ENCODE results near the gene CROCC.
A peak's percentile ranks its signal among the peaks of the same experiment; 100 is the strongest.
"Not testable (repeated sequence)": the region's sequence is repeated elsewhere in the genome, so short reads cannot be mapped to it uniquely, and the experiment has no call there.

The CROCC gene

DNA sequence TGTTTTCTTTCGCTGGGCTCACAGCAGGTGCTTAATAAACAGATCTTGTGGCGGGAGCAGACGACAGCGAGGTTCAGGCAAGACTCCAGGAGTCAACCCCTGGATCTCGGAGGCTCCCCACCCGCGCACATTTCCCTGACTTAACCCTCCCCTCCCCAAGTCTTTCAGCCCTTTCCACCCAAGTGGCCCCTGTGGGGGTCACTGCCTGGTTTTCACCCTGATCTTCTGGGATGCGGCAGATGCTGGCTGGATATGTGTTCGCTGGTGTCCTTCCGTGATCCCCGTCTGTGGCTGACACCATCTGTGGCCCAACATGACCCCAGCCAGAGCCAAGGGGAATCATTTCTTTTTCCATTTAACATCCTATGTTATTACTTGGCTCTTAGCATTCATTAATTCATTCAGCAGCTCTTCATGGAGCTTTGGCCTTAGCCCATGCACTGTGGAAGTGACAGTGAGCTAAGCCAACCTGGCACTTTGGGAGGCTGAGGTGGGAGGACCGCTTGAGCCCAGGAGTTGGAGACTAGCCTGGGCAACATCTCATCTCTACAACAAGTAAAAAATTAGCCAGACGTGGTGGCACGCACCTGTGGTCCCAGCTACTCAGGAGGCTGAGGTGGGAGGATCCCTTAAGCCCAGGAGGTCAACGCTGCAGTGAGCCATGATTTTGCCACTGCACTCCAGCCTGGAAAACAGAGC lies 6.7 kb upstream of the CROCC start:
- ATAC-seq, DNase-seq: not testable (repeated sequence)

DNA sequence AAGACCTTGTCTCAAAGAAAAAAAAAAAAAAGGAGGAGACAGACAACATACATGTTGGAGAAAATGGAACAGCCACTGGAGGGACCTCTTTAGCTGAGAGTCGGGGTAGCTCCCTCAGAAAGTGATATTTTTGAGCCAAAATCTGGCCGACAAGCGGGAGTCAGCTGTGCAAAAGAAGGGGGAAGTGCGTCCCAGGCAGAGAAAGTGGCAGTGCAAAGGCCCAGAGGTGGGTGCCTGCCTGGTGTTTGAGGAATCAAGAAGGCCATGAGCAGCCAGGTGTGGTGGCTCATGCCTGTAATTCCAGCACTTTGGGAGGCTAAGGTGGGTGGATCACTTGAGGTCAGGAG lies 6.1 kb upstream of the CROCC start:
- ATAC-seq (no peak), DNase-seq (no peak)

DNA sequence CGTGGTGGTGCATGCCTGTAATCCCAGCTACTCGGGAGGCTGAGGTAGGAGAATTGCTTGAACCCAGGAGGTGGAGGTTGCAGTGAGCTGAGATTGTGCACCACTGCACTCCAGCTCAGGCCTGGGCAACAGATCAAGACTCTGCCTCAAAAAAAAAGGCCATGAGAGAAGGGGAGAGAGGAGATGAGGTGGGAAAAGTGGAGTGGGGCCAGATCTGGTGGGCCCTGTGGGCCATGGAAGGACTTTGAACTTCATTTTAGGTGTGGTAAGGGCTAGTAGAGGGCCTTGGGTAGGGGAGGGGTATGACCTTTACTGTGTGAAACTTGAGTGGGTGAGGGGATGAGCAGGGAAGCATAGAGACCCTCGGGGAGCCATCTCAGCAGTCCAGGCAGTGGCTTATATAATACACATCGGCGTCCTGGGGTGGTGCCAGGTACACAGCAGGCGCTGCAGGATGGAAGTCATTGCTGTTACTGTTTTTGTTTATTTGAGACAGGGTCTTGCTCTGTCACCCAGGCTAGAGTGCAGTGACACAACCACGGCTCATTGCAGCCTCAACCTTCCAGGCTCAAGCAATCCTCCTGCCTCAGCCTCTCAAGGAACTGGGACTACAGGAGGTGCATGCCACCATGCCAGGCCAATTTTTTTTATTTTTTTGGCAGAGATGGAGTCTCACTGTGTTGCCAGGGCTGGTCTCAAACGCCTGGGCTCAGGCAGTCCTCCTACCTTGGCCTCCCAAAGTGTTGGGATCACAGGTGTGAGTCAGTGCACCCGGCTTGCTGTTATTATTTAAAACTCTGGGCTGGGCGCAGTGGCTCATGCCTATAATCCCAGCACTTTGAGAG lies 5.5 kb upstream of the CROCC start:
- DNase-seq, ATAC-seq: not testable (repeated sequence)

DNA sequence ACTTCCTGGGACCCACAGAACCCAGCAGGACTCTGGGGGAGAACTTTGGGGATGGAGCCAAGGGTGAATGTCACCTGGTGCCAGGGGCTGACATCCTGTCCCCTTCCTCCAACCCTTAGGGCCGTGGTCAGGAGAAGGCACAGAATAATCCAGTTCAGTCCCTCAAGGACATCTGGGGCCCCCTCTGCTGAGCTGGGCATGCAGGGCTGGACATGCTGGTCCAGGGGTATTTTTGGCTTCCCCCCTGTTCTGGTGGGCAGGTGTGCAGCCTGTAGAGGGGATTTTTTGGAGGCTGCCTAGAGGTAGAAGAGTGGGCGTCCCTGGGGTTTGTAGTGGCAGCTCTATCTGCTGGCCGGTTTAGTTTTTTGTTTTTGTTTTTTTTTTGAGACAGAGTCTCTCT lies 3.4 kb upstream of the CROCC start:
- DNase-seq, result no peak
- no peak for ATAC-seq

DNA sequence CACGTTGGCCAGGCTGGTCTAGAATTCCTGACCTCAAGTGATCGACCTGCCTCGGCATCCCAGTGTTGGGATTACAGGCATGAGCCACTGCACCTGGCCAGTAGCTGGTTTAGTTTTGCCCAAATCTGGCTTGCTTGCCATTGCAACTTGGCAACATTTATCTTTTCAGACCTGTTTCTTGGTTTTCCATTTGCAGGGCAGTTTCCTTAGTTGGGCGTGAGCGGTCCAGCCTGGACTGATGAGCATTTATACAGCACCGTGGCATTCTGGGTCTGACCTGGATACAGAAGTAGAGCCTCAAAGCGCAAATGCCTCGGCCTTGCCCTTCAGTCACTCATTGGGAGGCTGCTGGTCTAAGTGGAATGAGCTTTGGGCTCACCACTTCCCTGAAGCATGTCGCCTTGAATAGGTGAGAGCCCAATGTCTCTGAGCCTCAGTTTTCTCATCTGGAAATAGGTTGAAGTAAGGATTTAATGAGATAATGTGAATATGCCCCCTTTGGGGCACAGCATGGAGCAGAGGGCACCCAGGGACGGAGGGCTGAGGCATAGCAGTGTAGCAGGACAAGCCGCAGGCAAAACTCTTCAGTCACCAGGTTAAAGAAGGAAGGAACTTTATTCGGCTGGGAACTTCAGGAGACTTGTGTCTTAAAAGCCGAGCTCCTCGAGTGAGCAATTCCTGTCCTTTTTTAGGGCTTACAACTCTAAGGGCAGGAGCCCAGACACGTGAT lies 2.6 kb upstream of the CROCC start:
- DNase-seq, ATAC-seq: not testable (repeated sequence)

DNA sequence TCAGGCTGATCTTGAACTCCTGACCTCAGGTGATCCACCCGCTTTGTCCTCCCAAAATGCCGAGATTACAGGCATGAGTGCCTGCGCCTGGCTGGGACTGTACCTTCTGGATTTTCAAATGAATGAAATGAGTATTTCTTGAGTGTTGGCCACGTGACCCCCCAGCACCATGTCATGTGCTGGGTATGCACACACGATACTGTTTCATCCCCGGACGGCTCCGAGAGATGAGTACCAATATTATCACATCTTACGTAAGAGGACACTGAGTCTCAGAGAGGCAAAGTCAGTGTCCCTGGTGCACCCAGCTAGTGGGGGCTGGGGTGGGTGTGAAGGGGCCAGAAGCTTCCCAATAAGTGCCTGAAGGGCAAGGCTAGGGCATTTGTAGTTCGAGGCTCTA lies 780 bp upstream of the CROCC start:
- ATAC-seq (no peak), DNase-seq (no peak)

DNA sequence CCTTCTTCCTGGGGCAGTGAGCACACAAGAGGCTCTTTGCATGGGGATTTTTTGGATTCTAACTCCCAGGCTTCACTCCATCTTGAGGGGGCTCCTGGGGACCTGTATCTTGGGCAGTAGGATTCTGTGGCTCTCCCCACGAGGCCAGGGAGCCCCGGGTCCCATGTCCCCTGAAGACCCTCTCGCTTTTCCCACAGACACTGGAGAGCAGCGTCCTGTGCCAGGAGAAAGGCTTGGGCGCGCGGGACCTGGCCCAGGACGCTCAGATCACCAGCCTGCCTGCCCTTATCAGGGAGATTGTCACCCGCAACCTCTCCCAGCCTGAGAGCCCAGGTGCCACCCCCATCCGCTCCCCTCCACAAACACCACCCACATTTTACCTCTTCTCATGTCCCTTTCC lies 735 bp downstream of the CROCC start:
- DNase-seq, result no peak
- no peak for ATAC-seq

DNA sequence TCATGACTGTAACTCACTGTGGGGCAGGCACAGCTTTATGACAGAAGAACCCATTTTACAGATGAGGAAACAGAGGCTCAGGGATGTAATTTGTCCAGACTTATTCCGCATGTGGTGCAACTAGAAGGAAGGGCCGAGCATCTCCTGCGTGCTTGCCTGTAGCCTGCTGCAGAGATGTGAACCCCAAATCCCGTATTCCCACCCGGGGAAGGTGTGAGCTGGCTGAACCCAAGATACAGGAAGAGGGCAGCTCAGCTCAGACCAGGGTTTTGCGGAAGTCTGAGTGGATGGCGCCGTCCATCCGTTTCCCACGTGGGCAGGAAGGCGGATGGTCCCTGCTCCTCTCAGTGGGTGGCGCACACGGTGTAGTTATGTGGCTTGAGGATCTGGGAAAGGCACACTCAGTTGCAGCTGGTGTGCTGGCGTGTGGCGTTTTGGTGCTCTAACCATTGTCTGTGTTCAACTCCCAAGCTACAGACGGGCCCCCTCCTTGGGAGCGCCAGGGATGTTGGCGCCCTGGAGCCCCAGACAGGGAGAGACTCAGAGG lies 1.2 kb downstream of the CROCC start:
- ATAC-seq, result no peak
- no peak for DNase-seq

DNA sequence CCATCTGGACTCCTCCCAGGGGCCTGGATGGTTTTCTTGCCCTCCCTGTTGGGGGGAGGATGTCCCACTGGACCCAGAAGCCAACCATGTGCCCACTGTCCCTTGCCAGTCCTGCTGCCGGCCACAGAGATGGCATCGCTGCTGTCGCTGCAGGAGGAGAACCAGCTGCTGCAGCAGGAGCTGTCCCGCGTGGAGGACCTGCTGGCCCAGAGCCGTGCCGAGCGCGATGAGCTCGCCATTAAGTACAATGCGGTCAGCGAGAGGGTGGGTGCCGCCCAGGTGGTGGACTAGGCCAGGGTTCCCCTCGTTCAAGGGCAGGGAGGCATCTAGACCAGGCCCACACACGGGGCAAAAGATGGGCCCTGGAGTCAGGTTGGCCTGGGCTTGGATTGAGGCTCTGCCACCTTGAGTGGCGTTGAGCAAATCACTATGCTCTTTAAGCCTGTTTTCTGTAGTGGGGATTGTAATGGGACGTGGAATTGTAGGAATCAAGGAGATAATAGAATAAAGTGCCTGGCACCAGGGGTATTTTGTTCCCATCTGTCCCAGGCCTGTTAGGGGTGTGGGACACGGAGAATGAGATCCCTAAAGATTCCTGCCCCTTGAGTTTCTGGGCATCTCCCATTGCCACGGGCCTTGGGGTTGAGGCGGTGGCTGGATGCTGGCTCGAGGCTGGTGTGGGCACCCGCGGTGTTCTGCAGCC lies 2.6 kb downstream of the CROCC start:
- DNase-seq, result no peak
- no peak for ATAC-seq

DNA sequence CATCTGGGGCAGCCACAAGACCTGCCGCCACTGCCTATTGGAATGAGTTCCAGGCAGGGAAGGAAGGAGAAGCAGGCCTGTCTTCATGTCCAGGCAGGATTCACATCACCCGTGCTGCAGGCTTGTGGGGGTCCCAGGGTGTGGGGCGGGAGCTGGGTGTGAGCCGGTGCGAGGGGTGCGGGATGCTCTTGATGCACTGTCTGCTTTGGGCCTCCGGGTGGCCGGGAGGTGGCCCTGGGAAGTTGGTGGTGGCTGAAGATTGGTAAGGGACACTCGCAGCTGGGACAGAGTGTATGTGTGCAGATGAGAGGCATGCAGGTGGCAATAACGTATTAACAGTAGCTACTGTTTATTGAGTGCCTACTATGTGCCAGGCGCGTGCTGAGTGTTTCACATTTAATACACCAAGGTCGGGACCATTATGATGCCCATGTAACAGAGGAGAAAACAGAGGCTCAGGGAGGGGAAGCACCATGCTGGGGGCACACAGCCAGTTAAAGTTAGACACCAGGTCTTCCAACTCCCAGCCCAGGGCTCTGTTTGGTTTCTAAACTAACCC lies 3.3 kb downstream of the CROCC start:
- ATAC-seq (no peak), DNase-seq (no peak)

DNA sequence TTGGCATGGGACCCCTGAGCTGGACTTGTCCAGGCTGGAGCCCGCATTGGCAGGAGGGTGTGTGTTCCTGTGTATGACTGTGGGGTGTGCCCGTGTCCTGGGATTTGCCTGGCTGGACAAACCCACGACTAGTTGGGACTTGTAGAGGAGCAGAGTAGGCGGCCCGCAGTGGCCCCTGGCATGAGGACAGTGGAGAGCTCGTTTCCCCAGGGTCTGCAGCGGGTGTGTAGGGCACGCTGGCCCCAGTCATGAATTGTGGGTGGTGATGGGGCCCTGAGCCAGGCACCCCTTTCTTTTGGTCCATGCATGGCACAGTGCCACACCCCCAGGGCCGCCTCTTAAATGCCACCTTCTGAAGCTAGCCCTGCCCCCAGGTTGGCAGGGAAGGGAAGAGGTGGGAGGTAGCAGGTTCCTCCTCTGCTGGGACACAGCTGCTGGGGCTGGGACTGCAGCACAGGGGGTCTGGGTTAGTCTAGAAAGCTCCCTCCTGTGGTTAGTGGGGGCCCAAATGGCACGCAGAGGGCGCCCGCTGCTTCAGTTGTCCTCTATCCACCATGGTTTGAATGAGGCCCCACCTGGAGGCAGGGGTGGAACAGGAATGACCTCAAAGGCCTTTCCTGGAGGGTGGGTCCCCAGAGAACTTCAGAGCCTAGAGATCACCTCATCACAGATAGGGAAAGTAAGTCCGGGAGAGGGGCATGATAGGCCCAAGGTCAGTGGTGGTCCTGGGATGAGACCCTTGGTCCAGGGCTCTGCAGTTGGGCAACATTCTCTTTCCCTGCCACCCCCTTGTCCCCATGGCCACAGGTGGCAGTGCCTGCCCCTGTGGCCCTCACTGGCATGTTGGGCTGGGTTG lies 4.1 kb downstream of the CROCC start:
- ATAC-seq, result no peak
- no peak for DNase-seq

DNA sequence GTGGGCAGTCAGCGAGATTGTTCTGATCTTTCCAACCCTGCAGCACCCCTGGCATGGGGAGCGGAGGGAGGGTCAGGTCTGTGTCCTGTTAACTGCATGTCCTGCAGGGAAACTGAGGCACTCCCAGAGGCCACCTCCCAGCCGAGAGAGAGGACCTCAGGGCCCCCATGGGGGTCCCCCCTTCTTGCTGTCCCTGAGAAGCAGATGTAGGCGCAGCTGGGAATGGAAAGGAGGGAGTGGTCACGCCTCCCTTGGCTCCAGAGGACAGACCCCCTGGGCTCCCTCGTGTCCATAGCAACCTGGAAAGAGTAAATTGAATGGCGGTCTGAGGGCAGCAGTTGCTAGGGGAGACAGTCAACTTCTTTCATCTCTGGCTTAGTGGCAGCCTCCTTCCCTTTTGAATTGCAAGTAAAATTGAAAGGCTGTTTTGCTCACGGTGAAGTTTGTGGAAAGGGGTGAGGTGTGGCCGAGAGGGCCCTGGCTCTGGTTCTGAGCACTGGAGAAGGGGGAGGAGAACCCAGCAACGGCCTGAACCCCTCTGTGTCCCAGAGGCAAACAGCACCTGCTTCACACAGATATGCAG lies 4.9 kb downstream of the CROCC start:
- ATAC-seq (no peak), DNase-seq (no peak)

DNA sequence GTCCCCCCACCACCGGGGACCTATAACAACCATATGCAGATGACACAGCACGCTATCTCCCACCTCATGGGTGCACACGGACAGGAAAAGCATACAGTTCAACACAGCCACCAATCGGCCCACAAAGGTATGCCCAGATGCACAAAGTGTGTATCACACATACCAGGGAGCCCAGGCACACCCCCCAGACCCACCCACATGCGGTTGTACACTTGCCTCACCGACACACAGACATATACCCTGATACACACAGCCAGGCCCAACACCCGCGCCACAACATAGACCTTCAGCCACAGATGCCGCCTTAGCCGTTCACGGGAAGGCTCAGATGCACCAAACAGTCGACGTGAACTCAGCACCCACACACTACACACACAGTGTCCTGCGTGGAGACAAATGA lies 5.5 kb downstream of the CROCC start:
- no peak for DNase-seq
- ATAC-seq, result no peak

DNA sequence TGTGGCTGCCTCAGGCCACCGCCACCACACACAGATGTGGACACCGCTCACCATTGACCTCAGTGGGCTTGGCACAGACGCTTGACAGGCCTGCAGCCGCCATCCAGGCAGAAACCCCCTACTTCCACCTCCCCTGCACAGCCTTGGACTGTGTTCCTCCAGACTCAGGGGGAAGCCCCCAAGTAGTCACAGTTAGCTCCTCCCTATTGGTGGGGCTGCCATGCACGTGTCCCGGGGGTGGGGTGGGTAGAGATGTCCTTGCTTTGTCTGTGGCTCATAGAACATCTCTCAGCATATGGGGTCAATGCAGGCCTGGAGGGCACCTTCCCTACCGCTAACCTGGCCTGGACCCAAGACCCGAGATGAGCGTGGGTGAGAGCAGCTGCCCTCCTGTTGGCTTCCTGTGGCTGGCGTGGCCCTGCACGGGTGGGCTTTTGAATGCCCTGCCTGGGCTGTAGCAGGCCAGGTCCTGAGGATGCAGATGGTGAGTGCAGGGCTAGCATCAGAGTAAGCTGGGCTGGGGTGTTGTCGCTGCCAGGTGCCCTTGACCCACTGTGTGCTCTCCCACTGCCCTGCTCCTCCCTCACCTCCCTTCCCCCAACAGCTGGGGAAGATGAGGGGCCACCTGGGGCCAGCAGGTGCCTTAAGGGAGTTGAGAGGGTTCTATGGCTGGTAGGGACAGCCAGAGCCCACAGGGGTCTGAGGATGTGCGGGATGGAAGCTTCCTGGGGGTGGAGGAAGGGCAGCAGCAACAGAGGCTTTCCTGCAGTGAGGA lies 6.2 kb downstream of the CROCC start:
- no peak for DNase-seq
- ATAC-seq, result peak; percentile 52

DNA sequence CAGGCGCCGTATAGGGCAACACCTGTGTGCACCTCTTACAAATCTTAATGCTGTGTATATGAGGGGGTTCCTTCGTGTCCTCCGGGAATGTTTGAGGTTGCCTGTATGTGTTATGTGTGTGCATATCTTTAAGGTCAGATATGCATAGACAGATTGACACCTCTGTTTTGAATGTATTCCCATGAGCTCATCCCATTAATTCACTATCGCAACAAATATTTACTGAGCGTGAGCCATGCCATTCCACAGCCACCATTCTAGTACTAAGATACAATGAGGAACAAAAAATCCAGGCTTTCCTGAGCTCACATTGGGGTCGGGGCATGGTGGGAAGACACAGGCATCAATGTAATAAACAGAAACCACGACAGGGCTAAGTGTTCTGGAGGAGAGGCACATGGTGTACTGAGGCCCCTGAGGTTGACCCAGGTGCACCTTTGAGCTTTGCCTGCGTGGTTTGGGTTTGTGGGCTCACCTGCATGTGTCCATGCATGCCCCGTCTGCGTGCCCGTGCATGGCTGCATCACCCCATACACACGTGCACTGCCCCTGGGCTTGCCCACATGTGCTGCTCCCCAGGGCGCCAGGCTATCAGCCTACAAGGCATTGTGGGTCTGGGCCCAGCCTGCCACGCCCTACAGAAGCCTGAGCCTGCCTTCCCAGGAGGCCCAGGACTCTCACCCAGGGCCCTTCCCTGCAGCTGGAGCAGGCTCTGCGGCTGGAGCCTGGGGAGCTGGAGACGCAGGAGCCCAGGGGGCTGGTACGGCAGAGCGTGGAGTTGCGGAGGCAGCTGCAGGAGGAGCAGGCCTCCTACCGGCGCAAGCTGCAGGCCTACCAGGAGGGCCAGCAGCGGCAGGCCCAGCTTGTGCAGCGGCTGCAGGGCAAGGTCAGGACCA lies 7.7 kb downstream of the CROCC start:
- not testable (repeated sequence) for DNase-seq, ATAC-seq

DNA sequence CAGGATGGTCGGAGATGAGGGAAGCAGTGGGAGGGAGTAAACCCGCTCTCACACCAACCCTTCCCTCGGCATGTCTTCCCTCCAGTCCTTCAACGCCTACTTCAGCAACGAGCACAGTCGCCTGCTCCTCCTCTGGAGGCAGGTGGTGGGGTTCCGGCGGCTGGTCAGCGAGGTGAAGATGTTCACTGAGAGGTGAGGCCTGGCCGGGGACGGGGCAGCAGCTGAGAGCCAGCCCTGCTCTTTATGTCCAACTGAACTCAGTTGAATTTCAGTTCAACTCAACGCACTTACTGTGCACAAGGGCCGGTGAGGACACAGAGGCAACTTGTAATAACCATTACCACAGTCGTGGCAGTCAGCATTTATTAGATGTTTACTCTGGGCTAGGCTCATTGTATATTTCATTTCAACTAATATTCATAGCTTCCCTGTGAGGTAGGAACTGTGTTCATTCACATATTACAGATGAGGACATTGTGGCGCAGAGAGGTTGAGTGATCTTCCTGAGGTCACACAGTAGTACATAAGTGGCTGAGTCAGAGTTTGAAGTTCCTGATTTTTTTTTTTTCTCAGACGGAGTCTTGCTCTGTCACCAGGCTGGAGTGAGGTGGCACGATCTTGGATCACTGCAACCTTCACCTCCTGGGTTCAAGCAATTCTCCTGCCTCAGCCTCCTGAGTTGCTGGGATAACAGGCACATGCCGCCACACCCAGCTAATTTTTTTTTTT lies 9.6 kb downstream of the CROCC start:
- ATAC-seq, DNase-seq: not testable (repeated sequence)

DNA sequence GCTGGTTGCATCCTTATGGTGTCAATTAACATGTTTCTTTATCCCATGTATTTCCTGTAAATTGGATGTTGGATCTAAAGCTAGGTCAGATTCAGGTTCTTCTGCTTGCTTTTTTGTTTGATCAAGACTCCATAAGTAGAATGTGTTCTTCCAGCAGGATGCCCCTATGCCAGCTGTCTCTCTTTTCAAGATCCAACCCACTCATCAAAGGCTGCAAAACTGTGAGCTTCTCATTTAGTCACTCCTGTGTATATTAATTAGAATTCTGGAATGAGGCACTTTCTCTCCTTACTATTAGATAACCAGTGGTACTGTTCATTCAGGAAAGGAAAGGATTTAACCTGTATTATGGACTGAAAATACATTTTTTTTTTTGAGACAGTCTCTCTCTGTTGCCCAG lies 12.2 kb downstream of the CROCC start:
- ATAC-seq, DNase-seq: not testable (repeated sequence)

DNA sequence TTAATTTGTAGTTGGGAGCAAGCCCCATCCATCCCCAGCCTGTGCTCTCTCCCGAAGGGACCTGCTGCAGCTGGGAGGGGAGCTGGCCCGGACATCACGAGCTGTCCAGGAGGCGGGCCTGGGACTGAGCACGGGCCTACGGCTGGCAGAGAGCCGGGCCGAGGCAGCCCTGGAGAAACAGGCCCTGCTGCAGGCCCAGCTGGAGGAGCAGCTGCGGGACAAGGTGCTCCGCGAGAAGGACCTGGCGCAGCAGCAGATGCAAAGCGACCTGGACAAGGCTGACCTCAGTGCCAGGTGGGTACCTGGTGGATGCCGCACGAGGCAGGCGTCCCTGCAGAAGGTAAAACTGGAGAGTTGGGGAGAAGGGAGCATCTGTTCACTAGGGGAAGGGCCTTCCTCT lies 14.8 kb downstream of the CROCC start:
- DNase-seq, ATAC-seq: not testable (repeated sequence)
